ENCODE measurements around the gene MDGA2. TPM values are rescaled to one million over a fixed set of nuclear protein-coding genes. Genes with fewer than 3 reads are reported as not detected.

MDGA2 gene
- total RNA-seq, 1 experiment from 2014 or later = not detected

DNA sequence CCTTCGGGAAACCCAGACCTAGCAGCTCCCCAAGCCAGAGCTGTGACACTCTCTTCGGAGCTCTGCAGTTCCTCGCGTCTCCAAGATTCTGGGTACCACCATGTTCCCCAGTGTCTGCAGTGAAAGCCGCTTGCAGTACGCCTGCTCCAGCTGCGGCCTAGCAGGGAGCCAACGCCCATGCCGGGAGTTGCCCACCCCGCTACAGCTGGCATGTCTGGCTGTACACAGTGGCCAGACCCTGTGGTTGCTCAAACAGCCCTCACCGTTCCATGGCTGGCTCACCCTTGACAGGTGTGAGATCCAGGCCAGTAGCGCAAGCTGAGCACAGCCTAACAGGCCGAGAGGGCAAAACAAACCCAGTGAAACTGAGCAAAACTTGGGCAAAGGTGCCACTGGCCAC lies 520.0 kb downstream of the MDGA2 start:
- Histone ChIP-seq H2AFZ (ENCODE audit: low read depth, low read length, poor library complexity, severe bottlenecking) (no peak overlapping the region), H3K79me2 (ENCODE audit: insufficient read depth, low read length) (no peaks in the 10 kb centered on the region), H3K27me3 (ENCODE audit: insufficient read depth, low read length) (no peaks in the 10 kb centered on the region), H3K9me2 (ENCODE audit: insufficient read depth) (no peaks in the 10 kb centered on the region), H3K36me3 (ENCODE audit: control insufficient read depth in 1 of 2, insufficient read depth in 2 of 2, low read length in 2 of 2) (no peaks in the 10 kb centered on the region), H4K20me1 (ENCODE audit: insufficient read depth) (no peaks in the 10 kb centered on the region), H3K27ac (ENCODE audit: low read depth, low read length) (no peak overlapping the region), H3K4me1 (ENCODE audit: control insufficient read depth in 1 of 2, insufficient read depth in 2 of 2, low read length in 2 of 2) (no peaks in the 10 kb centered on the region), H3K4me3 (replicated peaks in 1 of 2; ENCODE audit: low read depth in 1 of 2, low read length in 2 of 2) (no peak overlapping the region), H3K4me2 (ENCODE audit: low read length) (no peak overlapping the region), H3K9ac (ENCODE audit: low read length) (no peak overlapping the region), H3K9me3 (ENCODE audit: control insufficient read depth in 1 of 2, insufficient read depth in 1 of 2, low read depth in 1 of 2, low read length in 2 of 2) (peaks cover 0 to 7% of the 10 kb centered on the region in 2 experiments; a peak in 1 of 4 replicates)
- RAD21 ChIA-PET (ENCODE audit: low non-redundant PET in 1 of 2, low total read pairs in 2 of 2, uncharacterized antibody in 2 of 2, unreplicated experiment in 2 of 2) = no interaction called here
- no peak for TF ChIP-seq POLR2AphosphoS5 (IDR thresholded peaks at IDR 0.05; ENCODE audit: low read depth, low read length)
- no peak for TF ChIP-seq MAX (IDR thresholded peaks at IDR 0.05)
- no peak for TF ChIP-seq ZFX (IDR thresholded peaks at IDR 0.05)
- no peak for TF ChIP-seq EZH2 (IDR thresholded peaks at IDR 0.05)
- no peak for TF ChIP-seq SRF (IDR thresholded peaks at IDR 0.05; ENCODE audit: low read depth)
- TF ChIP-seq ATF3 (IDR thresholded peaks at IDR 0.05) = no peak
- no peak for TF ChIP-seq CEBPB (IDR thresholded peaks at IDR 0.05; ENCODE audit: low read depth)
- ATAC-seq (no peak), DNase-seq (ENCODE audit: low read depth, low spot score) (no peak)
- POLR2A ChIA-PET = no interaction called here
- BruUV-seq (replicated peaks) = no TSS peak
- intact Hi-C loops (cut with micrococcal nuclease) = no loop called here
- CTCF ChIA-PET = no interaction called here

DNA sequence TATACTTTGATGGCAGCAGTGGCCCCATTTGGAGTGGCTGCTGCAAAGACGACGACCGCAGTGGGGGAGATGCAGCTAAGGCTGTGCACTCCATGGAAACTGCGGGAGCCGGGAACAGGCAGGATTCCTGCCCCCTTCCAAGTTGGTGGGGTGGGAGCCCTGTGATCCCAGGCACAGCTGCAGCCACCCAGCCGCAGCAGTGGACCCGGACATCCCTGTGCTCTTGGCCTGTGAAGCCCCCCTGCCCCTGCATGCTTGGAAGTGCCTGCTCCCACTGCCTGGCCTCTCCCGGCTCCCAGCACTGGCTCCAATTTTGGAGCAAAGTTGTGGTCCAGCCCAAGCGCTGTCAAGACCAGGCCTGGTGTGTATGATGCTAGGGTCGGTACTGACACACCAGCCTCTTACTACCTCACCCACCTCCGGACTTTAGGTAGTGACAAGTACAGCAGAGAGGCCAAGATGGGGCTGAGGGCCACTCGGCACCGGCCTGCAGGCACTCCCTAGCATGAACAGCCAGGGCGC lies 521.1 kb downstream of the MDGA2 start:
- Histone ChIP-seq H3K27me3 (ENCODE audit: insufficient read depth, low read length) (no peaks in the 10 kb centered on the region), H3K36me3 (ENCODE audit: control insufficient read depth in 1 of 2, insufficient read depth in 2 of 2, low read length in 2 of 2) (no peaks in the 10 kb centered on the region), H3K4me2 (ENCODE audit: low read length) (no peak overlapping the region), H3K9me3 (ENCODE audit: control insufficient read depth in 1 of 2, insufficient read depth in 1 of 2, low read depth in 1 of 2, low read length in 2 of 2) (peaks cover 0 to 7% of the 10 kb centered on the region in 2 experiments; a peak in 1 of 4 replicates), H3K9me2 (ENCODE audit: insufficient read depth) (no peaks in the 10 kb centered on the region), H3K9ac (ENCODE audit: low read length) (no peak overlapping the region), H4K20me1 (ENCODE audit: insufficient read depth) (no peaks in the 10 kb centered on the region), H3K4me3 (replicated peaks in 1 of 2; ENCODE audit: low read depth in 1 of 2, low read length in 2 of 2) (no peak overlapping the region), H2AFZ (ENCODE audit: low read depth, low read length, poor library complexity, severe bottlenecking) (no peak overlapping the region), H3K79me2 (ENCODE audit: insufficient read depth, low read length) (no peaks in the 10 kb centered on the region), H3K4me1 (ENCODE audit: control insufficient read depth in 1 of 2, insufficient read depth in 2 of 2, low read length in 2 of 2) (no peaks in the 10 kb centered on the region), H3K27ac (ENCODE audit: low read depth, low read length) (no peak overlapping the region)
- no TSS peak for BruUV-seq (replicated peaks)
- ChIA-PET RAD21 (ENCODE audit: low non-redundant PET in 1 of 2, low total read pairs in 2 of 2, uncharacterized antibody in 2 of 2, unreplicated experiment in 2 of 2) (no interaction called here), POLR2A (no interaction called here), CTCF (no interaction called here)
- no peak for ATAC-seq
- TF ChIP-seq YY1 (IDR thresholded peaks at IDR 0.05; ENCODE audit: extremely low read depth, insufficient replicate concordance, low read depth, low read length) (no peak), JUND (IDR thresholded peaks at IDR 0.05) (no peak), POLR2A (IDR thresholded peaks at IDR 0.05; ENCODE audit: borderline replicate concordance, extremely low read depth, insufficient read depth, insufficient read length) (no peak), ELF1 (IDR thresholded peaks at IDR 0.05; ENCODE audit: borderline replicate concordance, low read depth) (no peak), ZFX (IDR thresholded peaks at IDR 0.05) (no peak), EZH2phosphoT487 (IDR thresholded peaks at IDR 0.05; ENCODE audit: borderline replicate concordance) (no peak), POLR2AphosphoS5 (IDR thresholded peaks at IDR 0.05; ENCODE audit: low read depth, low read length) (no peak), EGR1 (IDR thresholded peaks at IDR 0.05; ENCODE audit: low read depth) (no peak), CEBPB (IDR thresholded peaks at IDR 0.05; ENCODE audit: low read depth) (no peak), SIN3A (IDR thresholded peaks at IDR 0.05; ENCODE audit: low read depth) (no peak), TCF7L2 (IDR thresholded peaks at IDR 0.05; ENCODE audit: borderline replicate concordance, extremely low read depth, insufficient read depth, insufficient read length) (no peak), RAD21 (IDR thresholded peaks at IDR 0.05; ENCODE audit: low read depth) (no peak)
- TF ChIP-seq, protein P1, sequence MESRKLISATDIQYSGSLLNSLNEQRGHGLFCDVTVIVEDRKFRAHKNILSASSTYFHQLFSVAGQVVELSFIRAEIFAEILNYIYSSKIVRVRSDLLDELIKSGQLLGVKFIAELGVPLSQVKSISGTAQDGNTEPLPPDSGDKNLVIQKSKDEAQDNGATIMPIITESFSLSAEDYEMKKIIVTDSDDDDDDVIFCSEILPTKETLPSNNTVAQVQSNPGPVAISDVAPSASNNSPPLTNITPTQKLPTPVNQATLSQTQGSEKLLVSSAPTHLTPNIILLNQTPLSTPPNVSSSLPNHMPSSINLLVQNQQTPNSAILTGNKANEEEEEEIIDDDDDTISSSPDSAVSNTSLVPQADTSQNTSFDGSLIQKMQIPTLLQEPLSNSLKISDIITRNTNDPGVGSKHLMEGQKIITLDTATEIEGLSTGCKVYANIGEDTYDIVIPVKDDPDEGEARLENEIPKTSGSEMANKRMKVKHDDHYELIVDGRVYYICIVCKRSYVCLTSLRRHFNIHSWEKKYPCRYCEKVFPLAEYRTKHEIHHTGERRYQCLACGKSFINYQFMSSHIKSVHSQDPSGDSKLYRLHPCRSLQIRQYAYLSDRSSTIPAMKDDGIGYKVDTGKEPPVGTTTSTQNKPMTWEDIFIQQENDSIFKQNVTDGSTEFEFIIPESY (IDR thresholded peaks at IDR 0.05; ENCODE audit: extremely low read depth, insufficient replicate concordance, low read length) = no peak
- intact Hi-C loops (cut with micrococcal nuclease) = no loop called here
- no peak for DNase-seq (ENCODE audit: low read depth, low spot score)
